Ectodermal cell (in vitro differentiated cells): ENCODE results near the gene DAB1.

Source experiments
- H3K27ac ChIP-seq: 2 replicates; pipeline ENCODE4 v1.7.0; 2013; ENCODE audit warnings: mild to moderate bottlenecking, low read depth, low read length; ENCODE audit not compliant: insufficient read depth, poor library complexity, severe bottlenecking
- H3K27me3 ChIP-seq: 2 replicates; pipeline ENCODE4 v1.7.0; 2013; ENCODE audit warnings: mild to moderate bottlenecking, low read length; ENCODE audit not compliant: insufficient read depth, control insufficient read depth, poor library complexity, severe bottlenecking
- H3K36me3 ChIP-seq: one replicate; pipeline ENCODE4 v1.7.0; 2013; ENCODE audit warnings: low read length; ENCODE audit not compliant: control insufficient read depth, insufficient read depth
- H3K4me1 ChIP-seq: one replicate; pipeline ENCODE4 v1.7.0; 2013; ENCODE audit warnings: low read length; ENCODE audit not compliant: control insufficient read depth, insufficient read depth
- H3K4me3 ChIP-seq: 2 replicates; pipeline ENCODE4 v1.7.0; 2013; ENCODE audit warnings: low read depth, low read length, control low read depth; ENCODE audit not compliant: insufficient read depth
- H3K9me3 ChIP-seq: 2 replicates; pipeline ENCODE4 v1.7.0; 2013; ENCODE audit warnings: mild to moderate bottlenecking, low read length, moderate library complexity; ENCODE audit not compliant: control insufficient read depth
- WGBS, 2 experiments: methylation state at CpG; one replicate each; pipeline ENCODE4 v1.1.7; 2013; ENCODE audit warnings: missing lambda C conversion rate in 2 of 2; 5-methylcytosine and 5-hydroxymethylcytosine counted together

The DAB1 gene

DNA sequence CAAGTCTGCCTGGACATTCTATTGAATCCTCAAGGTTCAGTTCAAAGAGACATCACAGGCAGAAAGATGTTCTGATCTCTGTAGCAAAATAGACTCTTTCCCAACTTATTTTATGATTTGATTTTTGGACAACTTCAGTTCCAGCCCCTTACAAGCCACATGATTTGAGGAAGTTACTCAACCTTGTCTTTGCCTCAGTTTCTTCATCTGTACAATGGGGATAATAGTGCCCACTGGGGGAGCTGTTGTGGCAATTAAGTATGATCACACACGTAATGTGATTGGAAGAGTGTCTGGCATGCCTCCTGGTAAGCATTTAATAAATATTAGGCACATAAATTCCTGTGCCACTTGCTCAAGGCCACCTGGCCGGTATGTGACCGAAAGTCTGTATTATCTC, 130.6 kb downstream of the DAB1 start:
- Histone ChIP-seq H3K27ac (no peak overlapping the region), H3K9me3 (no peaks in the 10 kb centered on the region), H3K4me1 (no peaks in the 10 kb centered on the region), H3K27me3 (no peaks in the 10 kb centered on the region), H3K4me3 (no peak overlapping the region), H3K36me3 (no peaks in the 10 kb centered on the region)
- WGBS, 2 experiments, result 89 to 92% methylated on average over 2 to 3 of the region's 3 CpGs

DNA sequence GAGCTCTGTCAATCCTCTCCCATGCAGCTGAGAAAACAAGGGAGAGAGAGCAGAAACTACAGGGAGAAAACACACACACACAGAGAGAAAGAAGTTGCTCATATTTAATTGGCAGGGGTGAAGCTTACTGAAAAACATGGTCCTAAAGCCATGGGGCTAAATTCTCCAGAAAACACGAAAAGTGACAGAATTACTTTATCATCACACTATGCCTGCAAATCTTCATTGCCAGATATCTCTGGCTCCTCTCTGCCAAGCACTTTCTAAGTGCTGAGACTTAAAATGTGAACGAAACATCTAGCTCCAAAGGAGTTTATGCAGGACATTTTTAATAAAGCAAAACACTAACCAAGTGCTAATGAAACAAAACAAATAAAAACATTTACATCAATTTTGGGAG, 134.1 kb downstream of the DAB1 start:
- Histone ChIP-seq H3K27me3 (no peaks in the 10 kb centered on the region), H3K4me1 (no peaks in the 10 kb centered on the region), H3K9me3 (no peaks in the 10 kb centered on the region), H3K4me3 (no peak overlapping the region), H3K27ac (no peak overlapping the region), H3K36me3 (no peaks in the 10 kb centered on the region)
- 86 to 88% methylated on average over 2 of the region's 2 CpGs for WGBS, 2 experiments

- 85 to 96% methylated on average over 2 of the region's 2 CpGs for WGBS, 2 experiments
Observed at GRCh38 chr1:57285992-57286391, 137.9 kb downstream of the DAB1 start.

DNA sequence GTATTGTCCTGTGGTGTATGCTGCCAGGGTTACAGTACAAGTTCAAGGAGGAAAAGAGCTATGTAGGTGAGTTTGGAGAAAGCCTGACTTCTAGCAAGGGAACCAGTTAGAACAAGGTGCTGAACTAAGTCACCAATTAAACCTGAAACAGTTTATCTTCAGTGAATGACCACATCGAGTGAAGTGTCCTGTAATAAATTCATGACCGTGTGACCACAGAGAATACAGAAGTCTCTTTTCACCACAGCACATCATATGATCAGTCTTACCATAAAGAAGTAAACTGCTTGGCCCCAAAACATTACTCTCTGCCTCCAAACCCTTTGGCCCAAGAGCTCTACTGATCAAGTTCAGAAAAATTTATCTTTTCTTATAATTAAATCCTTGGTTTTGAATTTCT, 141.4 kb downstream of the DAB1 start:
- H3K27me3 ChIP-seq, result no peaks in the 10 kb centered on the region

More at GRCh38 chr1:57285992-57286391, 137.9 kb downstream of the DAB1 start:
- Histone ChIP-seq H3K9me3 (no peaks in the 10 kb centered on the region), H3K4me3 (no peak overlapping the region), H3K27me3 (no peaks in the 10 kb centered on the region), H3K27ac (no peak overlapping the region), H3K36me3 (no peaks in the 10 kb centered on the region), H3K4me1 (no peaks in the 10 kb centered on the region)

GRCh38 chr1:57281324-57281723, 142.5 kb downstream of the DAB1 start:
- no peaks in the 10 kb centered on the region for H3K4me1 ChIP-seq
- 91 to 93% methylated on average over 5 of the region's 5 CpGs for WGBS, 2 experiments
- H3K27me3 ChIP-seq, result no peaks in the 10 kb centered on the region
- H3K9me3 ChIP-seq, result no peaks in the 10 kb centered on the region
- H3K36me3 ChIP-seq, result no peaks in the 10 kb centered on the region
- no peak overlapping the region for H3K27ac ChIP-seq
- H3K4me3 ChIP-seq, result no peak overlapping the region

More for the DNA sequence above, 141.4 kb downstream of the DAB1 start:
- Histone ChIP-seq H3K4me1 (no peaks in the 10 kb centered on the region), H3K4me3 (no peak overlapping the region), H3K36me3 (no peaks in the 10 kb centered on the region), H3K9me3 (no peaks in the 10 kb centered on the region), H3K27ac (no peak overlapping the region)
- 93 to 98% methylated on average over 2 of the region's 2 CpGs for WGBS, 2 experiments

GRCh38 chr1:57279909-57280666, 143.8 kb downstream of the DAB1 start:
- H3K27ac ChIP-seq, result no peak overlapping the region
- H3K4me3 ChIP-seq, result no peak overlapping the region
- H3K4me1 ChIP-seq, result no peaks in the 10 kb centered on the region
- no peaks in the 10 kb centered on the region for H3K36me3 ChIP-seq
- H3K27me3 ChIP-seq, result no peaks in the 10 kb centered on the region
- no peaks in the 10 kb centered on the region for H3K9me3 ChIP-seq
- 85% methylated on average over 3 of the region's 3 CpGs for WGBS, 2 experiments

DNA sequence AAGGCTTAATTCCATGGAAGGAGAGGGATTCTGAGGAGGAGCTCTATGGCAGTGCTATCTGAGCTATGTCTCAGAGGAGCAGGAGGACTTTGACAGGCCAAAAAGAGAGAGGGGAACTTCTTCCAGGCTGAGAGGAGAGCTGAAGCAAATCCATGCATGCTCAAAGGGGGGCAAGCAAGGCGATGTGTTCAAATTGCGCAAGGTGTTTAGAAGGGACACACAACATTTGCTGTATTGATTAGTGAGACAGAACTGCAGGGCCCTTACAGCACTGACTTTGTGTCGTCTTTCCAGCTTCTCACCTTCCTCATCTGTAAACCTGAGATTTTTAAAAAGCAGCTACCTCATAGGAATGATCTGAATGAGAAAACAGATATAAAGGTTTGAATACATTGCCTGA, 145.3 kb downstream of the DAB1 start:
- H3K27me3 ChIP-seq, result no peaks in the 10 kb centered on the region
- no peaks in the 10 kb centered on the region for H3K4me1 ChIP-seq
- no peaks in the 10 kb centered on the region for H3K9me3 ChIP-seq
- H3K27ac ChIP-seq, result no peak overlapping the region
- H3K36me3 ChIP-seq, result no peaks in the 10 kb centered on the region
- 92 to 94% methylated on average over 3 of the region's 3 CpGs for WGBS, 2 experiments
- H3K4me3 ChIP-seq, result no peak overlapping the region

GRCh38 chr1:57277681-57278080, 146.2 kb downstream of the DAB1 start:
- Histone ChIP-seq H3K36me3 (no peaks in the 10 kb centered on the region), H3K27ac (no peak overlapping the region), H3K27me3 (no peaks in the 10 kb centered on the region), H3K9me3 (no peaks in the 10 kb centered on the region), H3K4me3 (no peak overlapping the region), H3K4me1 (no peaks in the 10 kb centered on the region)
- 92% methylated on average over 2 of the region's 2 CpGs for WGBS, 2 experiments

DNA sequence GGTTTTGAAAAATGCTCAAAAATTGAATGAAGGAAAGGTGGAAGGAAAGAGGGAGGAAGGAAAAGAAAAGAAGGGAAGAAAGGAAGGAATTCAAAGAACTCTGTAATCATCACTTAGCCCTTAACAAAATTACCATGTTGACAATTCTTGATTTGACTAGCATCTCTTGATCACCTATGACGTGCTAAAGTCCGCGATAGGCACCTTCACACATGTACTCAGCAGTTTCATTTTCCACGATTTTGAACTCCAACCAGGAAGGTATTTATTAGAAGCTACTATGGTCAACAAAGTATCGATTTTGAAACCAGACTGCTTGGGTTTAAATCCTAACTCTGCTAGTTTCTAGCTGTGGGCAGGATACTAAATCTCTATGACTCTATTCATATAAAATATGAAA, 146.9 kb downstream of the DAB1 start:
- Histone ChIP-seq H3K36me3 (no peaks in the 10 kb centered on the region), H3K9me3 (no peaks in the 10 kb centered on the region), H3K4me1 (no peaks in the 10 kb centered on the region), H3K4me3 (no peak overlapping the region), H3K27me3 (no peaks in the 10 kb centered on the region), H3K27ac (no peak overlapping the region)
- 75 to 77% methylated on average over 5 of the region's 5 CpGs for WGBS, 2 experiments

- H3K27me3 ChIP-seq, result no peaks in the 10 kb centered on the region
- WGBS, 2 experiments, result 84 to 100% methylated on average over 2 of the region's 2 CpGs
Observed at GRCh38 chr1:57272601-57273000, 151.3 kb downstream of the DAB1 start.

More at GRCh38 chr1:57272601-57273000, 151.3 kb downstream of the DAB1 start:
- Histone ChIP-seq H3K27ac (no peak overlapping the region), H3K9me3 (no peaks in the 10 kb centered on the region), H3K4me1 (peaks cover 8% of the 10 kb centered on the region), H3K4me3 (no peak overlapping the region), H3K36me3 (no peaks in the 10 kb centered on the region)
